ENCODE measurements around the gene P2RY14. TPM values are rescaled to one million over a fixed set of nuclear protein-coding genes. Genes with fewer than 3 reads are reported as not detected.
A peak's percentile ranks its signal among the peaks of the same experiment; 100 is the strongest.
"Not testable (repeated sequence)": the region's sequence is repeated elsewhere in the genome, so short reads cannot be mapped to it uniquely, and the experiment has no call there.

P2RY14 gene
- total RNA-seq, 4 donors from 2014 or later: 0.60 to 11.3 (median 7.2) TPM; not detected in 1

- TF ChIP-seq POLR2AphosphoS5 (IDR thresholded peaks at IDR 0.05) (no peak), POLR2A (IDR thresholded peaks at IDR 0.05) (no peak), EP300 (IDR thresholded peaks at IDR 0.05; ENCODE audit: low read depth) (no peak), CTCF (IDR thresholded peaks at IDR 0.05) (no peak)
Measured at GRCh38 chr3:151232991-151233390, 45.4 kb downstream of the P2RY14 start.

GRCh38 chr3:151232403-151232802 is 45.9 kb downstream of the P2RY14 start:
- H3K27me3 ChIP-seq; DNase-seq; H3K9me3 ChIP-seq; H3K27ac ChIP-seq; intact Hi-C loops (cut with DNase I; ENCODE audit: low total_unique reads); in situ Hi-C loops (cut with MboI; ENCODE audit: low pct_ligation_motif_present in 1 of 4, low pct_unique_long_range_greater_than_20kb in 1 of 4, low sequenced_read_pairs in 3 of 4); H3K36me3 ChIP-seq; H3K4me3 ChIP-seq: not testable (repeated sequence)
- H3K4me1 ChIP-seq: peaks cover 0 to 50% (median 11%) of the 10 kb centered on the region in 4 donors

More at GRCh38 chr3:151232991-151233390, 45.4 kb downstream of the P2RY14 start:
- no peak overlapping the region for H3K4me3 ChIP-seq
- in situ Hi-C loops (cut with MboI; ENCODE audit: low pct_ligation_motif_present in 1 of 4, low pct_unique_long_range_greater_than_20kb in 1 of 4, low sequenced_read_pairs in 3 of 4): no loop called here
- H3K27me3 ChIP-seq: no peaks in the 10 kb centered on the region
- H3K9me3 ChIP-seq: no peaks in the 10 kb centered on the region
- H3K4me1 ChIP-seq: peaks cover 0 to 44% (median 10%) of the 10 kb centered on the region in 4 donors
- intact Hi-C loops (cut with DNase I; ENCODE audit: low total_unique reads): no loop called here
- no peak for DNase-seq
- no peak overlapping the region for H3K27ac ChIP-seq
- 83 to 88% methylated on average over 4 of the region's 4 CpGs for WGBS, 2 donors (ENCODE audit: low coverage in 1 of 2)
- no peaks in the 10 kb centered on the region for H3K36me3 ChIP-seq

DNA sequence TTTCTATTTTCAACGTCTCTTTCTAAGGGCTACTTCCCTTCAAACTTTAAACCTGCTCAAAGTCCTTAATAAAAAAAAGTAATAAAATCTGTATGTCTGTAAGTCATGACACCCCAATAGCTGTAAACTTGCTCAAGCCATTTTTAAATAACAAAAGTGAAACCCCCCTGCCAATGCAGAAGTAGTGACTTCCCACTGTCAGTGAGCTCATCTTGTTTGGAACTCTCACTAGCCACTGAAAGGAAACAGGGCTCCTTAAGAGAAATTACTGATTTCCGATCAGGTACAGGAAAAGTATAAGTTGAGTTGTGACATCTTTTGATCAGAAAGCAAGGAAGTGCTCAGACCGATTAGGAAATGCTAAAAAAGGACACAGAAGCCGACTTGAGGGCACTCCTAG is 47.7 kb downstream of the P2RY14 start:
- intact Hi-C loops (cut with DNase I; ENCODE audit: low total_unique reads) (no loop called here), in situ Hi-C loops (cut with MboI; ENCODE audit: low pct_ligation_motif_present in 1 of 4, low pct_unique_long_range_greater_than_20kb in 1 of 4, low sequenced_read_pairs in 3 of 4) (no loop called here)
- H3K4me3 ChIP-seq: no peak overlapping the region
- 34 to 38% methylated on average over 4 of the region's 4 CpGs for WGBS, 2 donors (ENCODE audit: low coverage in 1 of 2)
- TF ChIP-seq EP300 (IDR thresholded peaks at IDR 0.05; ENCODE audit: low read depth) (no peak), POLR2A (IDR thresholded peaks at IDR 0.05) (no peak), POLR2AphosphoS5 (IDR thresholded peaks at IDR 0.05) (no peak), CTCF (IDR thresholded peaks at IDR 0.05) (no peak)
- H3K36me3 ChIP-seq: no peaks in the 10 kb centered on the region
- no peaks in the 10 kb centered on the region for H3K27me3 ChIP-seq
- DNase-seq: no peak
- H3K27ac ChIP-seq: peak overlapping the region; percentile 2 to 59 (median 18)
- H3K4me1 ChIP-seq: peaks cover 0 to 58% (median 12%) of the 10 kb centered on the region in 4 donors
- no peaks in the 10 kb centered on the region for H3K9me3 ChIP-seq

- Histone ChIP-seq H3K4me1 (peaks cover 0 to 39% (median 6%) of the 10 kb centered on the region in 4 donors), H3K9me3 (no peaks in the 10 kb centered on the region), H3K27me3 (no peaks in the 10 kb centered on the region), H3K27ac (peak overlapping the region; percentile 23 to 56 (median 45)), H3K36me3 (no peaks in the 10 kb centered on the region), H3K4me3 (no peak overlapping the region)
- intact Hi-C loops (cut with DNase I; ENCODE audit: low total_unique reads): loop anchor here (5.0 kb wide), 1 partner anchor 99 kb away; the partner anchor contains the start of gene P2RY13
- DNase-seq: no peak
- TF ChIP-seq CTCF (IDR thresholded peaks at IDR 0.05) (no peak), EP300 (IDR thresholded peaks at IDR 0.05; ENCODE audit: low read depth) (no peak), POLR2A (IDR thresholded peaks at IDR 0.05) (no peak), POLR2AphosphoS5 (IDR thresholded peaks at IDR 0.05) (no peak)
- 63 to 71% methylated on average over 1 of the region's 1 CpG for WGBS, 2 donors (ENCODE audit: low coverage in 1 of 2)
- in situ Hi-C loops (cut with MboI; ENCODE audit: low pct_ligation_motif_present in 1 of 4, low pct_unique_long_range_greater_than_20kb in 1 of 4, low sequenced_read_pairs in 3 of 4): loop anchor here in 3 of 4 donors (5.0 to 10.0 kb wide), 3 partner anchors 49 to 64 kb away; partner anchors contain the start of gene P2RY14 (in 1 of the 3)
Measured at GRCh38 chr3:151228666-151229040, 49.7 kb downstream of the P2RY14 start.

Data from transverse colon (tissue), 4 donors.